Metanephros (tissue), 1 donor: ENCODE results near the gene SLAMF1. TPM values are rescaled to one million over a fixed set of nuclear protein-coding genes. Genes with fewer than 3 reads are reported as not detected.

Source experiments
- total RNA-seq: library from RNA; depleted of rRNA; stranded (reverse); fragments of >200 nt; gene quantifications from one replicate; pipeline ENCODE4 v1.2.3, GENCODE V29; 2014

Gene SLAMF1, protein sequence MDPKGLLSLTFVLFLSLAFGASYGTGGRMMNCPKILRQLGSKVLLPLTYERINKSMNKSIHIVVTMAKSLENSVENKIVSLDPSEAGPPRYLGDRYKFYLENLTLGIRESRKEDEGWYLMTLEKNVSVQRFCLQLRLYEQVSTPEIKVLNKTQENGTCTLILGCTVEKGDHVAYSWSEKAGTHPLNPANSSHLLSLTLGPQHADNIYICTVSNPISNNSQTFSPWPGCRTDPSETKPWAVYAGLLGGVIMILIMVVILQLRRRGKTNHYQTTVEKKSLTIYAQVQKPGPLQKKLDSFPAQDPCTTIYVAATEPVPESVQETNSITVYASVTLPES
- 0.64 TPM for total RNA-seq

DNA sequence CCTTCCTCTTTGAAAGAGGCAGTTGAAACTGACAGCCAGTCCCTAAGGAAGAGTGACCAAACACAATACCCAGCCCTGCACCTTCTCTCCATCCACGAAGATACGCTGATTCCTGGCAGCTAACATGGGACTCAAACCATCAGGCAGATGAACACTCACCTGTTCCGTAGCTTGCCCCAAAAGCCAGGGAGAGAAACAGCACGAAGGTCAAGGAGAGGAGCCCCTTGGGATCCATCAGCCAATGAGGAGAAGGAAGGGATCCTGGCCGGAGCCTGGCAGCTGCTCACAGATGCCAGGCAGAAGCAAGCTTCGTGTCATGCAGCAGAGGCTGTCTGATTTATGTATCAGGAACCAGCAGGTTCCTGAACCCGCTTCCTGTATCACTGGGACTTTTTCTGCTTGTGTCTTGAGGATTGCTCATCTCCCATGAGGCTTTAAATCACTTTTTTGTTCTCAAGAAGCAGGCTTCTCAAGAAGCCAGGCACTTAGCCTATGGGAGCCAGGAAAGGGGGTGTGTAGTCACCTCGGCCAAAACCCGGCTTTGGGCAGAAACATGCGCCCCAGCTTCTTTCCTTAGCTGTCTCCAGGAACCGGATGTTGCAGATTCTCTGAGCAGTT is at the start of gene SLAMF1:
SLAMF1 (minus strand) TSS at position 334 of the 618 bp plus-strand sequence; CDS start at position 235, 99 bp downstream.

DNA sequence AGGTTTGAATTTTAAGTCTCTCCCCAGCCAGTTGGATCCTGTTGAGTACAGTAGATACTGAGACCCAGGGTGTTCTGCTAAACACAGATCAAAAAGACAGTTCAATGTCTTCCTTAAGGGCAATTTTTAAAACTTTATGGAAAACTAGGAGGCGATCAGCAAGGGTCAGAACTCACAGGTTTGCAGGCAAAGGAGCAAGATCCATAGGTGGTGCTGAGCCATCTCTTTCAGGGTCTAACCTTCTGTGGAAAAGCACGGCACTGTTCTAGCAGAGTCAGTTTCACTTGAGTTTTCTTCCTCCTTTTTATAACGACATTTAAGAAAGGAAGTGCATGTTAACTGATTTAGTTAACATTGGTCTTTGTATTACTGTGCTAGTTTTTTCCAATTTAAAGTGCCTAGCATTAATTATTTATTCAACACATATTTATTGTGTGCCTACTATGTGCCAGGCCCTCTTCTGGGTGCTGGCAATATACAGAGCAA is 67.6 kb downstream of the SLAMF1 start, which contains the start of gene CD84:
CD84 (minus strand) TSS at position 281 of the 486 bp plus-strand sequence; CDS start at position 222, 59 bp downstream.

Other genes with a start within 250 kb of the SLAMF1 start
- 15.5 TPM for gene VANGL2, start 246.5 kb downstream of the SLAMF1 start, total RNA-seq
- gene SLAMF6, start 123.8 kb downstream of the SLAMF1 start, total RNA-seq: 0.12 TPM
- gene CD84, start 67.5 kb downstream of the SLAMF1 start, total RNA-seq: 3.7 TPM
- gene CD48, start 64.8 kb upstream of the SLAMF1 start, total RNA-seq: 5.5 TPM
- gene SLAMF7, start 92.2 kb upstream of the SLAMF1 start, total RNA-seq: 0.58 TPM
- gene LY9, start 149.1 kb upstream of the SLAMF1 start, total RNA-seq: 0.93 TPM
- gene CD244, start 215.8 kb upstream of the SLAMF1 start, total RNA-seq: 0.93 TPM
- gene ITLN1, start 238.1 kb upstream of the SLAMF1 start, total RNA-seq: 3.2 TPM